ENCODE measurements around the gene URM1. TPM values are rescaled to one million over a fixed set of nuclear protein-coding genes. Genes with fewer than 3 reads are reported as not detected.
"Not testable (repeated sequence)": the region's sequence is repeated elsewhere in the genome, so short reads cannot be mapped to it uniquely, and the experiment has no call there.

The URM1 gene
- total RNA-seq, 1 experiment from 2014 or later, result 84.8 TPM

GRCh38 chr9:128420651-128421481, 49.7 kb downstream of the URM1 start, which contains the start of gene CERCAM:
Gene CERCAM (plus strand): TSS chr9:128420857. CDS start chr9:128420878, 21 bp downstream.
- no peaks in the 10 kb centered on the region for H3K36me3 ChIP-seq (ENCODE audit: insufficient read depth, low read length, poor library complexity, severe bottlenecking)
- no peaks in the 10 kb centered on the region for H3K9me3 ChIP-seq (ENCODE audit: low read depth, low read length, poor library complexity, severe bottlenecking)
- DNase-seq (ENCODE audit: low spot score), result peak; percentile 66
- intact Hi-C loops (cut with micrococcal nuclease; ENCODE audit: unreplicated experiment), result no loop called here
- no peaks in the 10 kb centered on the region for H3K27me3 ChIP-seq (replicated peaks; ENCODE audit: insufficient read depth, low read depth, low read length, poor library complexity)
- H3K4me3 ChIP-seq (ENCODE audit: low read depth, low read length, poor library complexity, severe bottlenecking), result peak within 1 kb of the TSS; percentile 91
- ChIA-PET CTCF (interaction anchor here (0.6 to 1.2 kb wide), 9 partner anchors 11 to 607 kb away, joined by 3 to 11 read pairs (median 4); partner anchors contain the start of gene SH3GLB2), POLR2A (ENCODE audit: low non-redundant PET) (interaction anchor here (0.6 kb wide), 3 partner anchors 57 to 1076 kb away, joined by 4 to 17 read pairs (median 9); no protein-coding TSS in a partner anchor)
- TF ChIP-seq EZH2 (IDR thresholded peaks at IDR 0.05; ENCODE audit: borderline replicate concordance, low read depth, low read length, poor library complexity, severe bottlenecking), result no peak
- TF ChIP-seq, protein P1, sequence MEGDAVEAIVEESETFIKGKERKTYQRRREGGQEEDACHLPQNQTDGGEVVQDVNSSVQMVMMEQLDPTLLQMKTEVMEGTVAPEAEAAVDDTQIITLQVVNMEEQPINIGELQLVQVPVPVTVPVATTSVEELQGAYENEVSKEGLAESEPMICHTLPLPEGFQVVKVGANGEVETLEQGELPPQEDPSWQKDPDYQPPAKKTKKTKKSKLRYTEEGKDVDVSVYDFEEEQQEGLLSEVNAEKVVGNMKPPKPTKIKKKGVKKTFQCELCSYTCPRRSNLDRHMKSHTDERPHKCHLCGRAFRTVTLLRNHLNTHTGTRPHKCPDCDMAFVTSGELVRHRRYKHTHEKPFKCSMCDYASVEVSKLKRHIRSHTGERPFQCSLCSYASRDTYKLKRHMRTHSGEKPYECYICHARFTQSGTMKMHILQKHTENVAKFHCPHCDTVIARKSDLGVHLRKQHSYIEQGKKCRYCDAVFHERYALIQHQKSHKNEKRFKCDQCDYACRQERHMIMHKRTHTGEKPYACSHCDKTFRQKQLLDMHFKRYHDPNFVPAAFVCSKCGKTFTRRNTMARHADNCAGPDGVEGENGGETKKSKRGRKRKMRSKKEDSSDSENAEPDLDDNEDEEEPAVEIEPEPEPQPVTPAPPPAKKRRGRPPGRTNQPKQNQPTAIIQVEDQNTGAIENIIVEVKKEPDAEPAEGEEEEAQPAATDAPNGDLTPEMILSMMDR (conservative IDR thresholded peaks at IDR 0.05; ENCODE audit: low read depth, low read length), result no peak
- BruUV-seq (replicated peaks), result no TSS peak
- peaks cover 31% of the 10 kb centered on the region for H3K4me1 ChIP-seq (ENCODE audit: insufficient read depth, low read length, poor library complexity, severe bottlenecking)
- H3K27ac ChIP-seq (ENCODE audit: low read depth, low read length, poor library complexity, severe bottlenecking), result peak within 1 kb of the TSS; percentile 45

GRCh38 chr9:128421482-128421996, 50.4 kb downstream of the URM1 start:
- H3K36me3 ChIP-seq (ENCODE audit: insufficient read depth, low read length, poor library complexity, severe bottlenecking), result no peaks in the 10 kb centered on the region
- peaks cover 25% of the 10 kb centered on the region for H3K4me1 ChIP-seq (ENCODE audit: insufficient read depth, low read length, poor library complexity, severe bottlenecking)
- intact Hi-C loops (cut with micrococcal nuclease; ENCODE audit: unreplicated experiment), result no loop called here
- DNase-seq (ENCODE audit: low spot score), result no peak
- H3K4me3 ChIP-seq (ENCODE audit: low read depth, low read length, poor library complexity, severe bottlenecking), result peak overlapping the region; percentile 91
- H3K9me3 ChIP-seq (ENCODE audit: low read depth, low read length, poor library complexity, severe bottlenecking), result no peaks in the 10 kb centered on the region
- POLR2A ChIA-PET (ENCODE audit: low non-redundant PET), result no interaction called here
- CTCF ChIA-PET, result interaction anchor here (0.8 kb wide), 2 partner anchors 17 to 25 kb away, joined by 3 to 11 read pairs; no protein-coding TSS in a partner anchor
- H3K27me3 ChIP-seq (replicated peaks; ENCODE audit: insufficient read depth, low read depth, low read length, poor library complexity), result no peaks in the 10 kb centered on the region
- BruUV-seq (replicated peaks), result no TSS peak
- TF ChIP-seq EZH2 (IDR thresholded peaks at IDR 0.05; ENCODE audit: borderline replicate concordance, low read depth, low read length, poor library complexity, severe bottlenecking), result no peak
- TF ChIP-seq, protein P1 (conservative IDR thresholded peaks at IDR 0.05; ENCODE audit: low read depth, low read length), result no peak
- H3K27ac ChIP-seq (ENCODE audit: low read depth, low read length, poor library complexity, severe bottlenecking), result no peak overlapping the region

GRCh38 chr9:128422022-128422782, 51.0 kb downstream of the URM1 start:
- H3K4me3 ChIP-seq (ENCODE audit: low read depth, low read length, poor library complexity, severe bottlenecking); CTCF ChIA-PET; POLR2A ChIA-PET (ENCODE audit: low non-redundant PET); DNase-seq (ENCODE audit: low spot score); H3K9me3 ChIP-seq (ENCODE audit: low read depth, low read length, poor library complexity, severe bottlenecking); H3K36me3 ChIP-seq (ENCODE audit: insufficient read depth, low read length, poor library complexity, severe bottlenecking); H3K27me3 ChIP-seq (replicated peaks; ENCODE audit: insufficient read depth, low read depth, low read length, poor library complexity); H3K27ac ChIP-seq (ENCODE audit: low read depth, low read length, poor library complexity, severe bottlenecking); intact Hi-C loops (cut with micrococcal nuclease; ENCODE audit: unreplicated experiment): not testable (repeated sequence)
- BruUV-seq (replicated peaks), result TSS peak; percentile 26
- H3K4me1 ChIP-seq (ENCODE audit: insufficient read depth, low read length, poor library complexity, severe bottlenecking), result peaks cover 18% of the 10 kb centered on the region

Measured in A673 (cell line).